ENCODE data around the gene PIK3CB. TPM values are rescaled to one million over a fixed set of nuclear protein-coding genes. Genes with fewer than 3 reads are reported as not detected.

Gene PIK3CB
- polyA plus RNA-seq, 1 of the 3 experiments (the other 2 are of a cell fraction): 6.8 TPM

DNA sequence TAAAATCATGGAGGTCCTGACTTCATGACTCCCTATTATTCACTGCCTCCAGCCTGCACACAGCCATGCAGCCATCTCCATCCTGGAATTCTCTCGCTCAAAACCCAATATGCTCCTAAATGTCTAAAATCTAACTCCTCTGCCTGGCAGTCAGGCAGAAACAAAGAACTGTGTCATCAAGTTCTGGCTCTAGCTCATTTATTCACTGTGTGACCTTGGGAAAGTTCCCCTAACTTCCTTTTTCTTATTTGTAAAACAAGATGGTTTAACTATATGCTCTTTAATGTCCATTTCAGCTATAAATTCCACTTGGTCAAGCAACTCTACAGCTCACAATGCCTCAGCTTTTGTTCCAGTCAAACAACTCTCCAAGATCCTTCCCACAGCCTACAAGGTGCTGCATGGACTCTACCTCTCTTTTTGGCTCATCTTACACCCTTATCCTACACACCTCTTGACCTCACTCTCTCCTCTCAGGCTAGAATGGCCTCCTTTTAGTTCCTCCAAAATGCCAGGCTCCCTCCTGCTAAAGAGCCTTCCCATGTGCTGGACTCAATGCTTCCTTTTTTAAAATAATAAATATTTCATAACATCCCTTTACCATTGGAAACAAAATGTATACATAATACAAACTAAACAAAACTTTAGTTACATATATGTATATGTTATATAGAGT lies 16.4 kb downstream of the PIK3CB start:
- Histone ChIP-seq H2AFZ (ENCODE audit: low read depth) (no peak overlapping the region), H3K4me1 (ENCODE audit: control insufficient read depth in 1 of 2, insufficient read depth in 2 of 2, low read depth in 1 of 2, low read length in 1 of 2) (peaks cover 0 to under 1% of the 10 kb centered on the region in 2 experiments; a peak in 1 of 4 replicates), H3F3A (replicated peaks; ENCODE audit: insufficient read depth) (no peaks in the 10 kb centered on the region), H3K27ac (ENCODE audit: low read depth in 2 of 2, low read length in 1 of 2) (no peak overlapping the region), H3K79me2 (ENCODE audit: insufficient read depth) (peaks cover 53% of the 10 kb centered on the region), H3K4me2 (no peak overlapping the region), H3K36me3 (replicated peaks in 1 of 2; ENCODE audit: control insufficient read depth in 1 of 2, insufficient read depth in 2 of 2, low read length in 1 of 2) (no peaks in the 10 kb centered on the region), H3K4me3 (ENCODE audit: low read depth in 2 of 2, low read length in 1 of 2) (no peak overlapping the region), H3K9me3 (no peaks in the 10 kb centered on the region), H3K27me3 (ENCODE audit: insufficient read depth) (no peaks in the 10 kb centered on the region), H3K9ac (no peak overlapping the region), H4K20me1 (ENCODE audit: insufficient read depth) (no peaks in the 10 kb centered on the region), H3K9me2 (no peaks in the 10 kb centered on the region)
- 94% methylated on average over 1 of the region's 1 CpG for WGBS (ENCODE audit: low lambda C conversion rate)
- TF ChIP-seq FOSL2 (IDR thresholded peaks at IDR 0.05; ENCODE audit: borderline replicate concordance, low read depth) (no peak), NRF1 (IDR thresholded peaks at IDR 0.05; ENCODE audit: low read depth, low read length) (no peak), JUND (IDR thresholded peaks at IDR 0.05) (no peak), NFIC (IDR thresholded peaks at IDR 0.05; ENCODE audit: borderline replicate concordance) (no peak), GABPA (IDR thresholded peaks at IDR 0.05; ENCODE audit: low read depth) (no peak), TCF12 (IDR thresholded peaks at IDR 0.05) (no peak), SMC3 (IDR thresholded peaks at IDR 0.05; ENCODE audit: low read depth, low read length) (no peak), TEAD4 (IDR thresholded peaks at IDR 0.05; ENCODE audit: borderline replicate concordance, insufficient read depth) (no peak), ELF1 (IDR thresholded peaks at IDR 0.05) (no peak), ZBTB33 (IDR thresholded peaks at IDR 0.05; ENCODE audit: borderline replicate concordance, low read depth) (no peak), RCOR1 (IDR thresholded peaks at IDR 0.05; ENCODE audit: low read length) (no peak)
- TF ChIP-seq, protein P1, sequence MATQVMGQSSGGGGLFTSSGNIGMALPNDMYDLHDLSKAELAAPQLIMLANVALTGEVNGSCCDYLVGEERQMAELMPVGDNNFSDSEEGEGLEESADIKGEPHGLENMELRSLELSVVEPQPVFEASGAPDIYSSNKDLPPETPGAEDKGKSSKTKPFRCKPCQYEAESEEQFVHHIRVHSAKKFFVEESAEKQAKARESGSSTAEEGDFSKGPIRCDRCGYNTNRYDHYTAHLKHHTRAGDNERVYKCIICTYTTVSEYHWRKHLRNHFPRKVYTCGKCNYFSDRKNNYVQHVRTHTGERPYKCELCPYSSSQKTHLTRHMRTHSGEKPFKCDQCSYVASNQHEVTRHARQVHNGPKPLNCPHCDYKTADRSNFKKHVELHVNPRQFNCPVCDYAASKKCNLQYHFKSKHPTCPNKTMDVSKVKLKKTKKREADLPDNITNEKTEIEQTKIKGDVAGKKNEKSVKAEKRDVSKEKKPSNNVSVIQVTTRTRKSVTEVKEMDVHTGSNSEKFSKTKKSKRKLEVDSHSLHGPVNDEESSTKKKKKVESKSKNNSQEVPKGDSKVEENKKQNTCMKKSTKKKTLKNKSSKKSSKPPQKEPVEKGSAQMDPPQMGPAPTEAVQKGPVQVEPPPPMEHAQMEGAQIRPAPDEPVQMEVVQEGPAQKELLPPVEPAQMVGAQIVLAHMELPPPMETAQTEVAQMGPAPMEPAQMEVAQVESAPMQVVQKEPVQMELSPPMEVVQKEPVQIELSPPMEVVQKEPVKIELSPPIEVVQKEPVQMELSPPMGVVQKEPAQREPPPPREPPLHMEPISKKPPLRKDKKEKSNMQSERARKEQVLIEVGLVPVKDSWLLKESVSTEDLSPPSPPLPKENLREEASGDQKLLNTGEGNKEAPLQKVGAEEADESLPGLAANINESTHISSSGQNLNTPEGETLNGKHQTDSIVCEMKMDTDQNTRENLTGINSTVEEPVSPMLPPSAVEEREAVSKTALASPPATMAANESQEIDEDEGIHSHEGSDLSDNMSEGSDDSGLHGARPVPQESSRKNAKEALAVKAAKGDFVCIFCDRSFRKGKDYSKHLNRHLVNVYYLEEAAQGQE (IDR thresholded peaks at IDR 0.05; ENCODE audit: low read depth, low read length): no peak
- TF ChIP-seq, protein P2, sequence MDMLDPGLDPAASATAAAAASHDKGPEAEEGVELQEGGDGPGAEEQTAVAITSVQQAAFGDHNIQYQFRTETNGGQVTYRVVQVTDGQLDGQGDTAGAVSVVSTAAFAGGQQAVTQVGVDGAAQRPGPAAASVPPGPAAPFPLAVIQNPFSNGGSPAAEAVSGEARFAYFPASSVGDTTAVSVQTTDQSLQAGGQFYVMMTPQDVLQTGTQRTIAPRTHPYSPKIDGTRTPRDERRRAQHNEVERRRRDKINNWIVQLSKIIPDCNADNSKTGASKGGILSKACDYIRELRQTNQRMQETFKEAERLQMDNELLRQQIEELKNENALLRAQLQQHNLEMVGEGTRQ (IDR thresholded peaks at IDR 0.05; ENCODE audit: borderline replicate concordance, low read depth, low read length): no peak
- TF ChIP-seq, protein P3, sequence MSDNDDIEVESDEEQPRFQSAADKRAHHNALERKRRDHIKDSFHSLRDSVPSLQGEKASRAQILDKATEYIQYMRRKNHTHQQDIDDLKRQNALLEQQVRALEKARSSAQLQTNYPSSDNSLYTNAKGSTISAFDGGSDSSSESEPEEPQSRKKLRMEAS (IDR thresholded peaks at IDR 0.05; ENCODE audit: low read depth): no peak
- CTCF ChIA-PET: interaction anchor here (1.2 to 2.2 kb wide), 2 partner anchors 97 to 117 kb away, joined by 3 to 8 read pairs; no protein-coding TSS in a partner anchor
- POLR2A ChIA-PET: no interaction called here
- no peak for DNase-seq
